Cardiac muscle cell (in vitro differentiated cells and primary cell): ENCODE measurements around the gene SLC39A3. TPM values are rescaled to one million over a fixed set of nuclear protein-coding genes. Genes with fewer than 3 reads are reported as not detected.
A peak's percentile ranks its signal among the peaks of the same experiment; 100 is the strongest.

Experiments used
- DNase-seq, 2 donors: peaks; one replicate each; pipeline versions ENCODE4 v3.0.0 to v3.0.0-alpha.2; 2010 to 2017; ENCODE audit warnings: low read depth in 1 of 2, low spot score in 1 of 2
- H3K27ac ChIP-seq: fragments of 200-600 bp; sonication (generic); 2 replicates; pipeline ENCODE4 v1.5.1; 2016
- H3K27me3 ChIP-seq: fragments of 200-600 bp; sonication (generic); 2 replicates; pipeline ENCODE4 v1.6.0; 2016; ENCODE audit warnings: control low read depth
- H3K36me3 ChIP-seq: fragments of 200-600 bp; sonication (generic); 2 replicates; pipeline ENCODE4 v1.5.1; 2016; ENCODE audit warnings: control low read depth
- H3K4me1 ChIP-seq: fragments of 200-600 bp; sonication (generic); 2 replicates; pipeline ENCODE4 v1.8.1; 2017; ENCODE audit warnings: low read depth, mild to moderate bottlenecking, mixed run types
- H3K4me3 ChIP-seq: fragments of 200-600 bp; sonication (generic); 2 replicates; pipeline ENCODE4 v1.5.1; 2016; ENCODE audit warnings: mild to moderate bottlenecking
- H3K9me3 ChIP-seq: fragments of 200-600 bp; sonication (generic); 2 replicates; pipeline ENCODE4 v1.5.1; 2017; ENCODE audit warnings: low read depth, mild to moderate bottlenecking, control low read depth
- CTCF ChIP-seq: IDR thresholded peaks from 2 replicates; pipeline ENCODE4 v1.5.1; 2012; ENCODE audit warnings: low read depth, mild to moderate bottlenecking, low read length
- polyA plus RNA-seq: library from polyadenylated mRNA; unstranded; fragments of >200 nt; fragmentation: Nextera tagmentation; extraction: Ambion mirVana; gene quantifications from 2 replicates; pipeline ENCODE4 v1.2.1, GENCODE V29; 2016
- total RNA-seq: library from RNA; depleted of rRNA; stranded (reverse); fragments of >200 nt; gene quantifications from 2 replicates; pipeline ENCODE4 v1.2.3, GENCODE V29; 2016

SLC39A3 gene
- total and polyA plus RNA-seq, 2 experiments from 2014 or later, result 29.4 to 46.0 TPM

DNA sequence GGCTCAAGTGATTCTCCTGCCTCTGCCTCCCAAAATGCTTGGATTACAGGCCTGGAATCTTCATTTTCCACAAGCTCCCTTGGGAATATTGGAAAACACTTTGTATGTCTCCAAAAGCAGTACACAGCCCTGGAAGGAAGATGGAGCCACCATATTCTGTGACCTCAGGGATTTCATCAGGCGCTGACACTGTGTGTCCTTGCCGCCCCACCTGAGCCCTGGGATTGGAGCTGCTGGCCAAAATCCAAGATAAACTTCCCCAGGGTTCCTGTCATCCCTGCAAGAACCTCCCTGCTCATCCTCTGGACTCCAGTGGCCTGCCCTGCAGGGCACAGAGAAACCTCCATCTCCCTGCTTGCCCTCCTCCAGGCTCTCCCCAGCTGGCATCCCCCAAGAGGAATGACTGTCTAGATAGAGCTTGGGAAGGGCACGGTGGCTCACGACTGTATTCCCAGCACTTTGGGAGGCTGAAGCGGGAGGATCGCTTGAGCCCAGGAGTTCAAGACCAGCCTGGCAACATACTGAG is 36.1 kb downstream of the SLC39A3 start:
- Histone ChIP-seq H3K9me3 (no peaks in the 10 kb centered on the region), H3K4me3 (no peak overlapping the region), H3K36me3 (no peaks in the 10 kb centered on the region), H3K27me3 (peaks cover 25% of the 10 kb centered on the region), H3K27ac (no peak overlapping the region), H3K4me1 (peaks cover 2% of the 10 kb centered on the region)
- no peak for TF ChIP-seq CTCF
- no peak for DNase-seq

DNA sequence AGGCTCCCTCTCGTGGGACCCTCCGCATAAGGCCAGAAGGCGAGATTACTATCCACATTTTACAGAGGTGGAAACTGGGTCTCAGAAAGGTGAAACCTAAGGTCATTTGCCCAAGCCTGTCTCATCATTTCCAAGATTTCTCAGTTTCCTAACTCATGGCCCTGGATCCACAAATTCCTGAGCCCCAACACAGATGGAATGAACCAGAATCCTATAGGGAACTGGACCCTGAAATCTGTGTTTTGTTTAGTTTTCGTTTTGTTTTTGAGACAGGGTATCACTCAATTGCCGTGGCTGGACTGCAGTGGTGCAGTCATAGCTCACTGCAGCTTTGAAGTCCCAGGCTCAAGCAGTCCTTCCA is 36.8 kb downstream of the SLC39A3 start:
- Histone ChIP-seq H3K4me3 (no peak overlapping the region), H3K27me3 (peaks cover 25% of the 10 kb centered on the region), H3K27ac (no peak overlapping the region), H3K4me1 (peaks cover 2% of the 10 kb centered on the region), H3K36me3 (no peaks in the 10 kb centered on the region), H3K9me3 (no peaks in the 10 kb centered on the region)
- no peak for DNase-seq
- TF ChIP-seq CTCF, result no peak

- Histone ChIP-seq H3K36me3 (no peaks in the 10 kb centered on the region), H3K9me3 (no peaks in the 10 kb centered on the region), H3K27ac (no peak within 1 kb of the TSS), H3K4me1 (peaks cover 4% of the 10 kb centered on the region), H3K27me3 (peaks cover 25% of the 10 kb centered on the region), H3K4me3 (peak within 1 kb of the TSS; percentile 77)
- no peak for TF ChIP-seq CTCF
- DNase-seq, result peak; percentile 92 to 96
Measured at GRCh38 chr19:2702170-2703076, 37.4 kb downstream of the SLC39A3 start, which contains the start of gene GNG7. GNG7 (minus strand) TSS chr19:2702694; CDS start chr19:2520688, 182,006 bp downstream.

DNA sequence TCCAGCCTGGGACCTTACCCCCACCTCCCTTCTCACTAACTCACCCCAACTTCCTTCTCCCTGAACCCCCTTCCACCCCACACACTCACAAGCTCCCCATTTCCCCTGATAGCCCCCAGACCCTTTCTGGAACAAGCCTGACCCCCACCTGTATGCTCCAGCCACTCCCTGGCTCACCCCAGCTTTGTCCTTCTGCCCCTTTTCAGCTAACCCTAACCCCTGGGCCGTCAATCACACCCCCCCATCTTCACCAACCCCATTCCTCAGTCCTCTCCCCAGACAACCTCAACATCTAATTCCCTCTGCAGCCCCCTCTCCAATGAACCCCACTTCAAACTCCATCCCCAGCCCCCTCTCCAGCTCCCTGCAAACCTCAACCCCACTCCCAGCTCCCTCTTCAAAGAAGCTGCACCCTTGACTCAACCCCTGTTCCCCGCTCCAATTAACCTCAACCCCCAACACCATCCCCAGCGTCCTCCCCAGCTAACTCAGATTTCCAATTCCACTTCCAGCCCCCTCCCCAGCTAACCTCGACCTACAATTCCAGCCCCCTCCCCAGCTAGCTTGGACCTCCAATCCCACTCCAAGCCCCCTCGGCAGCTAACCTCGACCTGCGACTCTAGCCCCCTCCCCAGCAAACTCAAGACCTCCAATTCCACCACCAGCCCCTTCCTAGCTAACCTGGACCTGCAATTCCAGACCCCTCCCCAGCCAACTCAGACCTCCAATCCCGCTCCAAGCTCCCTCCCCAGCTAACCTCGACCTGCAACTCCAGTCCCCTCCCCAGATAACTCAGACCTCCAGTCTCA is 38.3 kb downstream of the SLC39A3 start:
- Histone ChIP-seq H3K4me1 (peaks cover 9% of the 10 kb centered on the region), H3K27me3 (peaks cover 25% of the 10 kb centered on the region), H3K27ac (no peak overlapping the region), H3K4me3 (peak overlapping the region; percentile 77), H3K9me3 (no peaks in the 10 kb centered on the region), H3K36me3 (no peaks in the 10 kb centered on the region)
- no peak for TF ChIP-seq CTCF
- no peak for DNase-seq

- Histone ChIP-seq H3K27ac (no peak overlapping the region), H3K9me3 (no peaks in the 10 kb centered on the region), H3K4me3 (no peak overlapping the region), H3K36me3 (no peaks in the 10 kb centered on the region), H3K4me1 (peaks cover 9% of the 10 kb centered on the region), H3K27me3 (peaks cover 25% of the 10 kb centered on the region)
- no peak for TF ChIP-seq CTCF
- no peak for DNase-seq
Measured at GRCh38 chr19:2700660-2701360, 39.0 kb downstream of the SLC39A3 start.
